GM19193 (cell line): Measurements from ENCODE around the gene ARHGAP21.

Source experiments
- POLR2A ChIP-seq: IDR thresholded peaks from 4 replicates; pipeline ENCODE4 v1.6.1; 2011; ENCODE audit not compliant: insufficient read depth, insufficient read length; ENCODE audit errors: extremely low read depth

Gene ARHGAP21

DNA sequence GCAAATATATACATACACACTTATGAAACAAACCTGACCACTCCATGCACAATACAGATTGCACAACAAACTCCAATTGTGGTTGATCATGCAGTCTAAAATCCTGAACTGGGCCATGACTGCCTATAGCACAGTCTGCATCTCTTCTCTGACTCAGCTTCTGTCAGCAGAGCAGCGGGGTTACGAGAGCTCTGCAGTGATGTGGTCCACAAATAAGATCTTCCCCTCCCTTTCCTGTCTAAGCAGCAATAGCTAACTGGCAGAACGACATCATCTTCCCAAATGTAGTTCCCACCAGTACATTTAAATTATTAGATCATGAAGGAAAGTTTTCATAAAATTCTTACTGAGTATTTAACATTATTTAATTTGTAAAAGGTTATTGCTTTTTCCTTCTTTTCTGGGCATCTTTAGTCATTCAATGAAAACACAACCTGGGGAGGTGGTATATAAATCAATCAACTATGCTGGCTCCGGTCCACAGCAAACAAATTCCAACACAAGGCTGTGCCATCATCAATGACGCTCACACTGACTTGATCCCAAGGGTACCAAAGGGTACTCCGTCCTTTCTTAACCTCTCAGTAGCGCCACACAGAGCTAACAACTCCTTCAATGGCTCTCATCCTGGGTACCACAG, 17.1 kb downstream of the ARHGAP21 start:
- TF ChIP-seq POLR2A, result no peak

DNA sequence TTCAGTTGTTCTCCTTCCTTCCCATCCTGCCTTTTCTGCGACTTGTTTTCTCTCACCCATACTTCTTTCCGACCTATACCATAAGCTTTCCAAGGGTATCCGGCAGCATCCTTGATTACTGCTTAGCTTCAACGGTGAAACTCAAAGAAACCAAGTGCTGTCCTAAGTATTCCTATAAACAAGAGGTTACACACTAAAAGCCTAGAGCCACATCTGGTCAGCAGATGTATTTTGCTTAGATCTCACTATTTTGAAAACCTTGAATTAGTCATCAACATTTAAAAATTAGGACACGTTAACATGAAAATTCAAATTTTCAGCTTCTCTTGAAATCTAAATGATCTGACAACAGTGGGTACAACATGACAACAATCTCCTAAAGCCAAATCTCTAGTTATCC, 20.0 kb downstream of the ARHGAP21 start:
- TF ChIP-seq POLR2A, result no peak

DNA sequence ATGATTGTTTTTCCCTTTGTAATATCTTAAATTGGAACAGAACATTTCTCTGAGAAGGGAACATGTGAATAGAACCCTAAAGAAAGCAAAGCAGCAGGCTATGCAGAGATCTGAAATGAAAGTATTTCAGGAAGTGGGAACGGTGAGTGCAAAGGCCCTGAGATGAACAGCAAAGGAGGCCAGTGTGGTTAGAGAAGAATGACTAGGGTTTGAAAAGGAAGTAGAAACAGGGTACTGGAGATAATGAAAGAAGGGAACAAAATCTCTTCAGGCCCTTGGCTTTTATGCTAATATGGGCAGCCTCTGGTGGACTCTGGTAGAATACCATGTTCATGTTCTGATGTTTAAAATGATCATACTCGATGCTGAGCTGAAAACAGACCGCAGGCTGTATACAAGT, 22.2 kb downstream of the ARHGAP21 start:
- TF ChIP-seq POLR2A, result no peak

DNA sequence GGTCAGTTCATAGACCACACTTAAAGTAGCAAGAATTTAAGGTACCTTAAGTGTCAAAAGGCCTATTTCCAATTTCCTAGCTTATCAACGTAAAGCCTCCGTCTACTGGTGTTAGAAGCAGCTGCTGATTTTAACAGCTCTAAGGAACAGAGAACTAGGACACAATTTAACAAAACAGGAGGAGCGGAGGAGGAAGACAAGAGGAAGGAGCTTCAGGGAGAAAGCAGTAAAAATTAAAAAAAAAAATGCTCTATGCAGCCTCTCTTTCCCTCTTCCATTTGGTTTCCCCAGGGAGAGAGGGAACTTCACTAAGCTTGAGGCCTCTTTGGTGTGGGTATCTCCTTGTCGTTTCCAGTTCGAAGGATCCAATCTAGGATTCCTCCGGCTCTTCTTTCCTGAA, 22.7 kb downstream of the ARHGAP21 start:
- TF ChIP-seq POLR2A, result no peak

DNA sequence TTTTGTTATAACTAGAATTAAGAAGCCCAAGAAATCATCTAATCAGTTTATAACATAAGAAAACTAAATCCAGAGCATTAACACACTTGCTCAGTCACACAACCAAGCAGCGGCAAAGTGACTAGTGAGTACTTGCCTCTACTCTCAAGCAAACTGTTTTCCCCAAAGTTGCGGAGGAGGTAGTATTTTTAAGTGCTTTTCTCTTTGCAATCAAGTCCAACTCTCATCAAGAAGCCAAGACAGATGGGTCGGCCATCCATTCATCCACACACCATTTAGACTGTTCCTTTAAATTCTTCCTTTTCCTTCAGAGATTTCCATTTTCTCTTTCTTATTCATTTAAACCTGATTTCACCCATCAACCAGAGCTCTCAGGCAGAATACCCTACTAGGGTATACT, 25.4 kb downstream of the ARHGAP21 start:
- no peak for TF ChIP-seq POLR2A

DNA sequence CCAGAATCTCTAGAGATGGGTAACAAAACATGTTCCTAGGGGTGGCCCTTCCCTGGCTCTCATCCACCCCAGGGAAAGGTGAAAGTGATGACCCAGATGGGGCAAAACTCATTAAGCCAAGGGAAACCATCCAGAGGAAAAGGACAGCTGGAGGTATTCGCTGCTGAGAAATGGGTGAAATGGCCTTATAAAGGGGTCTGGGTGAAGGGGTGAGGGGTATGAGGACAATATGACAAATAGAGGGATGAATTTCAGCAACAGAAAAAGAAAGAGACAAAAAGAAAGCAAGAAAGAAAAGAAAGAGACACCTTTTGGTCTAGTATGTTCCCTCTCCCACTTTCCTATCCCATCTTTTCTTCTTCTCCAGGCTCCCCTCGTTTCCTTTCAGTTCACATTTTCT, 26.6 kb downstream of the ARHGAP21 start:
- TF ChIP-seq POLR2A, result no peak

DNA sequence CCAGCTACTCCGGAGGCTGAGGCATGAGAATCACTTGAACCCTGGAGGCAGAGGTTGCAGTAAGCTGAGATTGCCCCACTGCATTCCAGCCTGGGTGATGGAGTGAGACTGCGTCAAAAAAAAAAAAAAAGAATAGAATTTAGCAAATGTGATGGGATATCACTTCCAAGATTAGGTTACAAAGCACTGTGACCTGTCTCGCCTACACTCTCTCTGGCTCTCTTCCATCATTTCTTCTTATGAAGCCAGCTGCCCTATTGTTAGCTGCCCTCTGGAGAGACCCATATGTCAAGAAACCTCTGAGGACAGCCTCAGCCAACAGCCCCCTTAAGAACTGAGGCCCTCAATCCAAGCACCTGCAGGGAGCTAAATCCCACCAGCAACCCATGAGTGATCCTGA, 28.2 kb downstream of the ARHGAP21 start:
- TF ChIP-seq POLR2A, result no peak

DNA sequence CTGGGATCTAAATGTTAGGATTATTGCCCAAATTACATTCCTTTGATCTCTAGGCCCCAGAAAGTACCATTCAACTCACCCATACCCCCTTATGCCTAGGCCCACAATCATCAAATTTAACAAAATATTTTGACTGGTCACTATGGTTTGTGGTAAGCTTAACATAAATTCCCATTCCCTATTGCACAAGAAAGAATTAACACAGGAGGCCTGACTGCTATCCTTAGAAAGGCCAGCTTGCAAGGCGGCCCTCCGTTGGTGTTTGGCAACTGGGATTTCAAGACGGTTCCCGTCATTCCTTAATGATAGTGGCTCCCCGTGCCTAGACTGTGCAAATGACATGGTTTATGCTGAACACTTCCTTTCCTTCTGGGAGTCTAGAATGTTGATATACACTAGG, 29.6 kb downstream of the ARHGAP21 start:
- no peak for TF ChIP-seq POLR2A

DNA sequence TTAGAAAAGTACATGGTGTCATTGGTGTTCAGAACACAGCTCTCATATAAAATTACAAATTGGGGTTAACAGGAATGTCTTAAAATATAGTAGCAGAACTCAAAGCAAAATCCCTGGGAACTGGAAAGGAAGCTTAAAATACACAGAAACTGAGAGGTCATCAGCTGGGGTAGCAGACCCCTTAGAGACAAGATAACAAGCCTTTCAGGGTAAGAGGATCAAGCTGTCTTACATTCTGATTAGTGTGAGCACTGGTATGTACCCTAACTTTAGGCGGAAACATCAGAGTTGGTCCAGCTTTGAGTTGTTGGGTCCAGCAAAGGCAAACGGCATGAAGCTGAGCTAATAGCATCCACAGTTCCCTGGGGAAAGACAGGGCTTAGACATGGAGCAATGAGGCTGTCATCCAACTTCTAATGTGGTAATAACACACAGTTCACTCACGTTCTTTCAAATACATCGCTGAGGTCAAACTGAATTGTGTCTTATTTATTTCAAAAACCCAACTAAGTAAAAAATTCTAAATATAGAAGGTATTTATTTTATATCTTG, 32.6 kb downstream of the ARHGAP21 start:
- TF ChIP-seq POLR2A, result no peak

DNA sequence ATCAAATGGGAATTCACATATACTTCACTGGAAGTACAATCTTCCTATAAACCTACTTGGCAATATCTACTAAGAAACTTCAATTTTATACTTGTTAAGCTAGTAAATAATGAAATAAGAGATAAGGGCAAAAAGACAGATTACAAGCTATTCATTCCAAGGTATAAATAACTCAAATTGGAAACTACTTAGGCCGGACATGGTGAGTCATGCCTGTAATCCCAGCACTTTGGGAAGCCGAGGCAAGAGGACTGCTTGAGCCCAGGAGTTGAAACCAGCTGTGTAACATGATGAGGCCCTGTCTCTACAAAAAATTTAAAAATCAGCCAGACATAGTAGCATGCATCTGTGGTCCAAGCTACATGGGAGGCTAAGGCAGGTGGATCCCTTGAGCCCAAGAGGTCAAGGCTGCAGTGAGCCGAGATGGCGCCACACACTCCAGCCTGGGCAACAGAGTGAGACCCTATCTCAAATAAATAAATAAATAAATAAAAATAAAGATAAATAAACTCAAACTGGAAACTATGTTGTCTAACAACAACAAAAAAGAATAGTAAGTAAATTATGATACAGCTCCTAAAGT, 37.6 kb downstream of the ARHGAP21 start:
- TF ChIP-seq POLR2A, result no peak

DNA sequence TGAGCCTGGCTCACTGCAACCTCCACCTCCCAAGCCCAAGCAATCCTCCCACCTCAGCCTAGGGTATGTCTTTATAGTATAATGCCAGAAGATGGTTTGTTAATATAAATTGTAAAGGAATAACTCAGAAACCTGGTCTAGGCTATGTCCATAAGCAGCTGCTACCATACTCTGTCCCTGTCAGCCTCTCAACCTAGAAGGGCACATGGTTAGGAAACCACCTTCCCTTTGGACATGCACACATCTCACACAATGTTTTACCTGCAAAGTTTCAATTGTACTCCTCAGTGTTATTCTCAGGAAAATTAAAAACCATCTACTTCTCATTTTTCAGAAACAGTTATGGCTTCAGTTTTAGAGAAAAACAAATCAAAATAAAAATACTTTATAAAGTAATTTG, 40.1 kb downstream of the ARHGAP21 start:
- TF ChIP-seq POLR2A, result no peak

DNA sequence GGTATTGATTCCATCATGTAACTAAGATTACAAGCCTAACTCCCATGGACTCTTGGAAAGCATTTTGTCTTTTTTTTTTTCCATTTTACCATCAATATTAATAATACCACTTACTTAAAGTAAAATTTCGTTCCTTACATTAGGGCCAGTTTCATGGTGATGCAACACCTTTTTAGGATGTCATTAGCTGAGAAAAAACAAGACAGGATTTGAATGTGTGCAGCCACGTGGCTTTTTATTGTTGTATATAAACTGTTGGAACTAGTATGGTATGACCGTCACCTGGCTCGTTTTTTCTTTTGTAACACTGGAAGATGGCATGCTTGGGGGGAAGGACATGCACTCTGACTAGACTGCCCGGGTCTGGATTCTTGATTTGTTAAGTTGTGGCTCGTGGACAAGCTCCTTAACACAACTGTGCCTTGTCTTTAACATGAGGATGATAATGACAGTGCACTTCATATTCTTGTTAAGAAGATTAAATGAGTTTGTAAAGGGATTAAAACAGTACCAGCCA, 42.1 kb downstream of the ARHGAP21 start:
- no peak for TF ChIP-seq POLR2A

DNA sequence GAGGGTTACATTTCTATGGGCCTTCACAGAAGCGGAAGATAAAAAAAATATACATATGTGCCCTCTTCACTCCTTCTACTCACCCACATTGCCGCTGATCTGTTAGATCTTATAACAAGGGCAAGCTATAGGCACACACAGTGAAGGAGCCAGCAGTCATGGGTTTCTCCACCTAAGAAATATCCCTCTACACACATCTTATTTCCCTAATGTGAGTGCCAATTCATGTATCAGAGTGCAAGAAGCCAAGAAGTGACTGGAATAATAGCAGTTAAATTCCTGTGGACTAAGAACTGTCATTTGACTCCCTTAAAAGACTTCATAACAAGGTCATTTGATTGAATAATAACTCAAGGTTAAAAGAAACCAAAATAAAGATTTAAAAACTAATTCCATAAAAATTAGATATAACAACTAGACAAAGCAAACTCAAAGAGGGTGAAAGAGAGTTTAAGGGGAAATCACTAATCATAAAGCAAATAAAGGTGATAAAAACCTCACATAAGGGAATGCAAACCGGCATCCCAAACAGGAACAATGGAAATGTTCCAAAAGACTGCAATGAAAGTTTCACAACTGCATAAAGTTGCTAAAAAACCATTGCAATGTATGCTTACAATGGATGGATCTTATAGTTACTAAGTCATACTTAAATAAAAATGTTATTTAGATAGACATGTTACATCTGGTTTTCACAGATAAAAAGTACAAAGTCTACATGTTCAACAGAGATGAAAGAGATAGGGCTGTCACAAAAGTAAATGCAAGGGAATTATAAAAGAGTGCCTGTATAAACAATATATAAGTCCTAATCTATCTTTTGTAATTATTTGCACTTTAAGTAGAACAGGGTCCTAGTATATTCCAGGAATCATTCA, 42.8 kb downstream of the ARHGAP21 start:
- no peak for TF ChIP-seq POLR2A

DNA sequence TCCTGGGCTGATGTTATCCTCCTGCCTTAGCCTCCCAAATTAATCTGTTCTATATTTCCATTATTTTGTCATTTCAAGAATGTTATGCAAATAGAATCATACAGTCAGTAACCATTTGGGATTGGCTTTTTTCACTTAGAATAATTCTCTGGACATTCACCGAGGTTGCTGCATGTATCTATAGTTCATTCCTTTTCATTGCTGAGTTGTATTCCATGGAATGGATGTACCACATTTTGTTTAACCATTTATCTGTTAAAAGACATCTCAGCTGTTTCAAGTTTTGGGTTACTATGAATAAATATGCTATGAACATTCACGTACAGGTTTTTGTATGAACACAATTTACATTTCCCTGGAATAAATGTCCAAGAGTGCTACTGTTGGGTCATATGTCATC, 44.9 kb downstream of the ARHGAP21 start:
- no peak for TF ChIP-seq POLR2A

DNA sequence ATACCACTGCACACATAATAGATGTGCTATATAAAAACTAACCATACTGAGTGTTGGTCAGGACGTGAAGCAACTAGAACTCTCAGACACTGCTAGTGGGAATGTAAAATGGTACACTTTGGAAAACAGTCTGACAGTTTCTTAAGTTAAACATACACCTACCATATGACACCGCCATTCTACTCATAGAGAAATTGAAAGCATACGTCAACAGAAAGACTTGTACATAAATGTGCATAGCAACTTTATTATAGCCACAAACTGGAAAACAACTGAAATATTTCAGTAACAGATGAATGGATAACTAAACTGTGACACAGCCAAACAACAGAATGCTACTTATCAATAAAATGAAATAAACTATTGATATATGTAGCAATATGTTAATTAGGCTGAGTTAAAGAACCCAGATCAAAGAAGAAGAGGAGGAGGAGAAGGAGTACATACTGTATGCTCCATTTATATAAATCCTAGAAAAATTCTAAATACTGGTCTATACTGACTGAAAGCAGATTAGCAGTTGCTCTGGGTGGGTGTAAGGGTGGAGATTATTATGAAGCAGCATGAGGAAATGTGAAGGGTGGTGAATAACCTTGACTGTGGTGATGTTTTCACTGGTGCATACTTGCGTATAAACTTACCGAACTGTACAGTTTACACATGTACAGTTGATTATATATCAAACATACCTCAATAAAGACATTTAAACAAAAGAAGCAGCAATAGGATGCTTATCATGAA, 48.6 kb downstream of the ARHGAP21 start:
- TF ChIP-seq POLR2A, result no peak
